Muscle layer of colon (tissue), 2 donors: ENCODE measurements around the gene FAM25G.

Source experiments
- H3K27ac ChIP-seq: one replicate; pipeline ENCODE4 v1.7.0; 2013; ENCODE audit warnings: low read depth, mild to moderate bottlenecking, low read length, moderate library complexity
- H3K27me3 ChIP-seq, 2 donors: one replicate each; pipeline ENCODE4 v1.7.0; 2013; ENCODE audit warnings: low read length in 2 of 2, mild to moderate bottlenecking in 2 of 2; ENCODE audit not compliant: insufficient read depth in 2 of 2, control insufficient read depth in 1 of 2
- H3K36me3 ChIP-seq: one replicate; pipeline ENCODE4 v1.7.0; 2013; ENCODE audit warnings: mild to moderate bottlenecking, low read length; ENCODE audit not compliant: insufficient read depth
- H3K4me1 ChIP-seq: one replicate; pipeline ENCODE4 v1.7.0; 2013; ENCODE audit warnings: mild to moderate bottlenecking, low read length; ENCODE audit not compliant: insufficient read depth
- H3K4me3 ChIP-seq, 2 donors: one replicate each; pipeline ENCODE4 v1.7.0; 2013; ENCODE audit warnings: low read length in 2 of 2, low read depth in 1 of 2, mild to moderate bottlenecking in 1 of 2, moderate library complexity in 1 of 2
- H3K9ac ChIP-seq: one replicate; pipeline ENCODE4 v1.7.0; 2013; ENCODE audit warnings: low read length
- H3K9me3 ChIP-seq: one replicate; pipeline ENCODE4 v1.7.0; 2013; ENCODE audit warnings: mild to moderate bottlenecking, low read length
- donor health status: abdominal sarcoma.
- donor health status: Adenocarcinoma of cecum.

Gene FAM25G

DNA sequence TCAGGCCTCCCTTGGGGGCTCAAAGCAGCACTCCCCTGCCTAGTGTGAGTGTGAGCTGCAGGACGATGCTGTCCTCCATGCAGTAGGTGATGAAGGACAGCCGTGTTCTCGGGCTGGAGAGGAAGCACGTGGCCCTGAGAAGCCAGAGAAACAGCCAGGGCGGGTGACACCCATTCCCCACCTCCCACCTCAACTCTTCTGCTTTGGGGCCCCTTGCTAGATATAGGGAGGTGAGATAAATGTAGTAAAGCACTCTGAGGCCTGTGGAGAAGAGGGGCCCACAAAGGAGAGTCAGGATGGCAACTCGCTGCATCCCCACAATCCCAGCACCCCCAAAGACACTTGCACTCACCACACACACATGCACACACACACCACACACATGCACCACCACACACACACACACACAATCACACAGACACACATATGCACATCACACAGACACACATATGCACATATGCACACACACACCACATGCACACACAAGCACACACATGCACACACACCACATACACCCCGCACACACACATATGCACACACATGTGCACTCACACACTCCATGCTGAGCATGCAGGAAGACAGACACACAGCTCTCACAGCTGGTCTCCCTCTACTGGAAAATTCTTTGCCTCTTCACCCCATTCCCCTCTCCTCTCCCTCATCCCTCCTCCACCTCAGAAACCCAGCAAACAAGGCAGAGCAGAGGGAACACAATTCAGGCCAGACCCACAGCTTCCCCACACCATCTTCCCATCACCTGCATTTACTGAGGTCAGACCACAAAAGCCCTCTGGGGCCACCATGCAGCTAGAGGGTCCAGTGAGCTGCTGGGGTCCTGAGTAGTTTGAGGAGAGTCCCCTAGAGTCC is 38.1 kb downstream of the FAM25G start:
- no peak overlapping the region for H3K4me3 ChIP-seq
- no peaks in the 10 kb centered on the region for H3K27me3 ChIP-seq
- H3K4me1 ChIP-seq: no peaks in the 10 kb centered on the region
- no peaks in the 10 kb centered on the region for H3K9me3 ChIP-seq
- no peaks in the 10 kb centered on the region for H3K36me3 ChIP-seq
- no peak overlapping the region for H3K27ac ChIP-seq
- no peak overlapping the region for H3K9ac ChIP-seq

GRCh38 chr10:47452495-47453140 is 38.9 kb downstream of the FAM25G start:
- Histone ChIP-seq H3K9ac (no peak overlapping the region), H3K36me3 (no peaks in the 10 kb centered on the region), H3K9me3 (no peaks in the 10 kb centered on the region), H3K27ac (no peak overlapping the region), H3K4me1 (no peaks in the 10 kb centered on the region), H3K27me3 (no peaks in the 10 kb centered on the region), H3K4me3 (no peak overlapping the region)

GRCh38 chr10:47451998-47452494 is 39.5 kb downstream of the FAM25G start:
- Histone ChIP-seq H3K27me3 (no peaks in the 10 kb centered on the region), H3K4me3 (no peak overlapping the region), H3K9me3 (no peaks in the 10 kb centered on the region), H3K36me3 (no peaks in the 10 kb centered on the region), H3K27ac (no peak overlapping the region), H3K4me1 (no peaks in the 10 kb centered on the region), H3K9ac (no peak overlapping the region)

GRCh38 chr10:47451273-47451997 is 40.1 kb downstream of the FAM25G start:
- Histone ChIP-seq H3K27me3 (no peaks in the 10 kb centered on the region), H3K9ac (no peak overlapping the region), H3K27ac (no peak overlapping the region), H3K36me3 (no peaks in the 10 kb centered on the region), H3K4me3 (no peak overlapping the region), H3K4me1 (no peaks in the 10 kb centered on the region), H3K9me3 (peaks cover 2% of the 10 kb centered on the region)

DNA sequence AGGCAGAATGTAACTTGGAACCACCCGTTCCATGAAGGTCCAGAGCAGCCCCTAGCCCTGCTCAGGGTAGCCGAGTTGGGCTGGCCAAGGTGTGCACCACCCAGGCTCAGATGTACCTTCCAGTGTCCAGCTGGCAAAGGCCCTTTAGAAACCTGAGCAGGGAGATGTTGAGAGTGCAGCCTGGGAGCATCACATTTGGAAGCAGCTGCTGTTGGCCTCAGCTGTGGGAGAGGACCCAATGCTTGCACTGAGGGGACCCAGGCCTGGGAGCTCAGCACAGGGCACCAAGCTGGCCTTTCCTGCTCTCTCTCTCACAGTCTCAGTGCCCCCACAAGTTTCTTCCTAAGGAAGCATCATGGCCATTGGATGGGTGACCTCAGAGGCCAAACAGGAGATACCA is 41.1 kb downstream of the FAM25G start:
- H3K36me3 ChIP-seq: no peaks in the 10 kb centered on the region
- H3K4me3 ChIP-seq: no peak overlapping the region
- peaks cover 8% of the 10 kb centered on the region for H3K9me3 ChIP-seq
- H3K4me1 ChIP-seq: no peaks in the 10 kb centered on the region
- no peaks in the 10 kb centered on the region for H3K27me3 ChIP-seq
- no peak overlapping the region for H3K27ac ChIP-seq
- H3K9ac ChIP-seq: no peak overlapping the region

GRCh38 chr10:47449979-47450378 is 41.5 kb downstream of the FAM25G start:
- no peaks in the 10 kb centered on the region for H3K4me1 ChIP-seq
- no peaks in the 10 kb centered on the region for H3K36me3 ChIP-seq
- H3K9me3 ChIP-seq: peaks cover 8% of the 10 kb centered on the region
- H3K27ac ChIP-seq: no peak overlapping the region
- H3K4me3 ChIP-seq: no peak overlapping the region
- no peaks in the 10 kb centered on the region for H3K27me3 ChIP-seq
- H3K9ac ChIP-seq: no peak overlapping the region

DNA sequence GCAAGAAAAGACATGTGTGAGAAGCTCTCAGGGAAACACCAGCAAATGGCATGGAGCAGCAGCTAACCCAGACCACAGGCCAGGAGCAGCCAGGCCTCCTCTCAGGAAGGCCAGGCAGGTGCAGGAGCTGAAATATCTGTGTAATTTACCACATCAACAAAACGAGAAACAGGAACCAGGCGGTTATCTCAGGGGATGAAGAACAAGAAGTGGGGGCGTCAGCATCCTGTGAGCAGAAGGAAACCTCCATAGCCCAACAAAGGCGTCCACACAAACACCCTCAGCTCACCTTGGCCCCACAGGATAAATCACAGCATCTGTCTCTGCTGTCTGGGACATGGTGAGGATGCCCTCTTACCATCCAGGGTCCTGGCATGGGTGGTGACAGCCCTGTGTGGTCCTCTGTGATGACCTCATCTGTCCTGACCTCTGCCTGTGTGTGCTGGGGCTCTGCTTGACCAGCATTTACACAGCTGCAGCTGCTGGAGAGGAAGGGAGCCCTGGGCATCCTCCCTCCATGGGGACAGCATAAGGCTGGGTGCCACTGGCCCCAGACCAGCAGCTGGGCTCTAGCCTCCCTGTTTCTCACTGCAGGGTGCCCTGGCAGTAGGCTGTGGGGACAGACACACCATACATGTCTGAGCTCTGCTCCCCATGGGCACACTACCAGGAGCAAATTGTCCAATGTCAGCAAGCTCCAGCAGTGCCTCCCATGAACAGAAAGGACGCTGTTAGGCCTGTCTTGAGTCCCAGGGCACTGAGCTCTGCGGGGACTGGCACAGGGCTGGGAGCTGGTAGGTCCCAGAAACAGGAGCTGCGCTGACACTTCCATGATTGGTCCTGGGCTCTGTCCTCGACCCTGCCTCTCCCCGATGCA is 42.2 kb downstream of the FAM25G start:
- no peaks in the 10 kb centered on the region for H3K4me1 ChIP-seq
- no peaks in the 10 kb centered on the region for H3K27me3 ChIP-seq
- H3K27ac ChIP-seq: no peak overlapping the region
- H3K9ac ChIP-seq: no peak overlapping the region
- H3K4me3 ChIP-seq: no peak overlapping the region
- H3K9me3 ChIP-seq: peaks cover 8% of the 10 kb centered on the region
- H3K36me3 ChIP-seq: no peaks in the 10 kb centered on the region

GRCh38 chr10:47447705-47448104 is 43.8 kb downstream of the FAM25G start:
- Histone ChIP-seq H3K4me3 (no peak overlapping the region), H3K27ac (no peak overlapping the region), H3K9ac (no peak overlapping the region), H3K4me1 (no peaks in the 10 kb centered on the region), H3K27me3 (no peaks in the 10 kb centered on the region), H3K9me3 (peaks cover 8% of the 10 kb centered on the region), H3K36me3 (no peaks in the 10 kb centered on the region)

- Histone ChIP-seq H3K27ac (no peak overlapping the region), H3K36me3 (no peaks in the 10 kb centered on the region), H3K4me3 (no peak overlapping the region), H3K9ac (no peak overlapping the region), H3K9me3 (peaks cover 8% of the 10 kb centered on the region), H3K27me3 (no peaks in the 10 kb centered on the region), H3K4me1 (no peaks in the 10 kb centered on the region)
These were observed 44.3 kb downstream of the FAM25G start for GRCh38 chr10:47447209-47447608.

GRCh38 chr10:47445720-47446119 is 45.8 kb downstream of the FAM25G start:
- peaks cover 8% of the 10 kb centered on the region for H3K9me3 ChIP-seq
- no peaks in the 10 kb centered on the region for H3K4me1 ChIP-seq
- H3K27ac ChIP-seq: no peak overlapping the region
- H3K9ac ChIP-seq: no peak overlapping the region
- no peaks in the 10 kb centered on the region for H3K36me3 ChIP-seq
- no peaks in the 10 kb centered on the region for H3K27me3 ChIP-seq
- no peak overlapping the region for H3K4me3 ChIP-seq

GRCh38 chr10:47444047-47444446 is 47.5 kb downstream of the FAM25G start:
- Histone ChIP-seq H3K4me1 (no peaks in the 10 kb centered on the region), H3K9me3 (peaks cover 8% of the 10 kb centered on the region), H3K27me3 (no peaks in the 10 kb centered on the region), H3K4me3 (no peak overlapping the region), H3K27ac (no peak overlapping the region), H3K36me3 (no peaks in the 10 kb centered on the region), H3K9ac (no peak overlapping the region)
